ENCODE data around the gene SMARCB1. TPM values are rescaled to one million over a fixed set of nuclear protein-coding genes. Genes with fewer than 3 reads are reported as not detected.

Gene SMARCB1
- total RNA-seq, 1 experiment from 2014 or later, result 172 TPM

GRCh38 chr22:23787600-23787896, 782 bp downstream of the SMARCB1 start:
- Histone ChIP-seq H3K9me3 (ENCODE audit: low read depth, low read length, poor library complexity, severe bottlenecking) (no peaks in the 10 kb centered on the region), H3K4me3 (ENCODE audit: low read depth, low read length, poor library complexity, severe bottlenecking) (peak overlapping the region; percentile 92), H3K27me3 (replicated peaks; ENCODE audit: insufficient read depth, low read depth, low read length, poor library complexity) (no peaks in the 10 kb centered on the region), H3K27ac (ENCODE audit: low read depth, low read length, poor library complexity, severe bottlenecking) (peak overlapping the region; percentile 100), H3K36me3 (ENCODE audit: insufficient read depth, low read length, poor library complexity, severe bottlenecking) (peaks cover 9% of the 10 kb centered on the region), H3K4me1 (ENCODE audit: insufficient read depth, low read length, poor library complexity, severe bottlenecking) (peaks cover 11% of the 10 kb centered on the region)
- no TSS peak for BruUV-seq (replicated peaks)
- TF ChIP-seq, protein P1, sequence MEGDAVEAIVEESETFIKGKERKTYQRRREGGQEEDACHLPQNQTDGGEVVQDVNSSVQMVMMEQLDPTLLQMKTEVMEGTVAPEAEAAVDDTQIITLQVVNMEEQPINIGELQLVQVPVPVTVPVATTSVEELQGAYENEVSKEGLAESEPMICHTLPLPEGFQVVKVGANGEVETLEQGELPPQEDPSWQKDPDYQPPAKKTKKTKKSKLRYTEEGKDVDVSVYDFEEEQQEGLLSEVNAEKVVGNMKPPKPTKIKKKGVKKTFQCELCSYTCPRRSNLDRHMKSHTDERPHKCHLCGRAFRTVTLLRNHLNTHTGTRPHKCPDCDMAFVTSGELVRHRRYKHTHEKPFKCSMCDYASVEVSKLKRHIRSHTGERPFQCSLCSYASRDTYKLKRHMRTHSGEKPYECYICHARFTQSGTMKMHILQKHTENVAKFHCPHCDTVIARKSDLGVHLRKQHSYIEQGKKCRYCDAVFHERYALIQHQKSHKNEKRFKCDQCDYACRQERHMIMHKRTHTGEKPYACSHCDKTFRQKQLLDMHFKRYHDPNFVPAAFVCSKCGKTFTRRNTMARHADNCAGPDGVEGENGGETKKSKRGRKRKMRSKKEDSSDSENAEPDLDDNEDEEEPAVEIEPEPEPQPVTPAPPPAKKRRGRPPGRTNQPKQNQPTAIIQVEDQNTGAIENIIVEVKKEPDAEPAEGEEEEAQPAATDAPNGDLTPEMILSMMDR (conservative IDR thresholded peaks at IDR 0.05; ENCODE audit: low read depth, low read length), result no peak
- TF ChIP-seq EZH2 (IDR thresholded peaks at IDR 0.05; ENCODE audit: borderline replicate concordance, low read depth, low read length, poor library complexity, severe bottlenecking), result no peak
- POLR2A ChIA-PET (ENCODE audit: low non-redundant PET), result interaction anchor here (0.6 kb wide), 1 partner anchor 70 kb away, joined by 3 read pairs; no protein-coding TSS in a partner anchor
- DNase-seq (ENCODE audit: low spot score), result no peak
- CTCF ChIA-PET, result no interaction called here
- intact Hi-C loops (cut with micrococcal nuclease; ENCODE audit: unreplicated experiment), result no loop called here

DNA sequence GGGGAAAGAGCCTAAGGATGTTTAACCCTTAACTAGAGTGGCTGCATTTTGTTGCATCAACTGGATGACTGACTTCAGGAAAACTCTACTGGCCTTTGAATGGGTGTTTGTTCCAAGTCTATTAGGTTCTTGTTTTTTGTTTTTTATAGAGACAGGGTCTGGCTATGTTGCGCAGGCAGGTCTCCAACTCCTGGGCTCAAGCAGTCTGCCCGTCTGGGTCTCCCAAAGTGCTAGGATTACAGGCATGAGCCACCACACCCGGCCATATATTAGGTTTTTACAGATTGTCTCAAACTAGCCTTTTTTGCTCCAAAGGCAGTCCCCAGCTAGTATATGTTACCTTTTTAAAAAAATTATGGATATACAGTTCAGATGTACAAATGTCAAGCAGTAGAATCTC, 1.1 kb downstream of the SMARCB1 start:
- Histone ChIP-seq H3K27me3 (replicated peaks; ENCODE audit: insufficient read depth, low read depth, low read length, poor library complexity) (no peaks in the 10 kb centered on the region), H3K4me3 (ENCODE audit: low read depth, low read length, poor library complexity, severe bottlenecking) (peak overlapping the region; percentile 92), H3K27ac (ENCODE audit: low read depth, low read length, poor library complexity, severe bottlenecking) (peak overlapping the region; percentile 100), H3K36me3 (ENCODE audit: insufficient read depth, low read length, poor library complexity, severe bottlenecking) (peaks cover 12% of the 10 kb centered on the region), H3K9me3 (ENCODE audit: low read depth, low read length, poor library complexity, severe bottlenecking) (no peaks in the 10 kb centered on the region), H3K4me1 (ENCODE audit: insufficient read depth, low read length, poor library complexity, severe bottlenecking) (peaks cover 11% of the 10 kb centered on the region)
- BruUV-seq (replicated peaks), result TSS peak; percentile 56
- no peak for TF ChIP-seq EZH2 (IDR thresholded peaks at IDR 0.05; ENCODE audit: borderline replicate concordance, low read depth, low read length, poor library complexity, severe bottlenecking)
- TF ChIP-seq, protein P1 (conservative IDR thresholded peaks at IDR 0.05; ENCODE audit: low read depth, low read length), result no peak
- ChIA-PET CTCF (no interaction called here), POLR2A (ENCODE audit: low non-redundant PET) (no interaction called here)
- DNase-seq (ENCODE audit: low spot score), result no peak
- intact Hi-C loops (cut with micrococcal nuclease; ENCODE audit: unreplicated experiment), result no loop called here

DNA sequence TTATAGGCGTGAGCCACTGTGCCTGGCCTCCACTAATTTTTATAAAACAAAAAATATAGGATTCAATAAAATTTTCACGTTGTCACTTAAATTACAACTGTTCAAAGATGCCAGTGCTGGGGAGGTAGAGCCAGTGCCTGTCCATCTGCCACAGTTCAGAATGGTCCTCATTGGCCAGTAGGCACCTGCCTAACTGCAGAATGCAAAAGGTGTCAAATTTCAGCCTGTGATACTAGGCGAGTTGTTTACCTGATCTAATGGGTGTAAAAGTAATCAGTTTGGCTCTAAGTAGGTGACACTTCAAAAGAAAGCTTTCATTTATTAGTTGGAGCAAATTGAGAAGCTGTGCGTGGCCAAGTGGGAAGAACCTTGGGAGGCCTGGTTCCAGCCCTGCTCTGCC, 2.4 kb downstream of the SMARCB1 start:
- ChIA-PET CTCF (no interaction called here), POLR2A (ENCODE audit: low non-redundant PET) (no interaction called here)
- H3K9me3 ChIP-seq (ENCODE audit: low read depth, low read length, poor library complexity, severe bottlenecking), result no peaks in the 10 kb centered on the region
- H3K36me3 ChIP-seq (ENCODE audit: insufficient read depth, low read length, poor library complexity, severe bottlenecking), result peaks cover 15% of the 10 kb centered on the region
- H3K27ac ChIP-seq (ENCODE audit: low read depth, low read length, poor library complexity, severe bottlenecking), result no peak overlapping the region
- intact Hi-C loops (cut with micrococcal nuclease; ENCODE audit: unreplicated experiment), result no loop called here
- H3K4me3 ChIP-seq (ENCODE audit: low read depth, low read length, poor library complexity, severe bottlenecking), result no peak overlapping the region
- no peaks in the 10 kb centered on the region for H3K27me3 ChIP-seq (replicated peaks; ENCODE audit: insufficient read depth, low read depth, low read length, poor library complexity)
- peaks cover 11% of the 10 kb centered on the region for H3K4me1 ChIP-seq (ENCODE audit: insufficient read depth, low read length, poor library complexity, severe bottlenecking)
- DNase-seq (ENCODE audit: low spot score), result no peak
- TF ChIP-seq, protein P1 (conservative IDR thresholded peaks at IDR 0.05; ENCODE audit: low read depth, low read length), result no peak
- TF ChIP-seq EZH2 (IDR thresholded peaks at IDR 0.05; ENCODE audit: borderline replicate concordance, low read depth, low read length, poor library complexity, severe bottlenecking), result no peak
- no TSS peak for BruUV-seq (replicated peaks)
